ENCODE data around the gene STX18.

- TF ChIP-seq SRF (IDR thresholded peaks at IDR 0.05; ENCODE audit: low read depth in 2 of 2, low read length in 2 of 2) (no peak), HDGF (IDR thresholded peaks at IDR 0.05) (no peak), CTCF (IDR thresholded peaks at IDR 0.05 in 2 of 3, conservative IDR thresholded peaks at IDR 0.05 in 1 of 3; ENCODE audit: control insufficient read depth in 2 of 3, extremely low read depth in 1 of 3, insufficient read depth in 1 of 3, low read depth in 3 of 3, low read length in 3 of 3) (no peak), YBX1 (IDR thresholded peaks at IDR 0.05) (no peak), YY1 (IDR thresholded peaks at IDR 0.05; ENCODE audit: low read depth, low read length) (no peak), DPF2 (IDR thresholded peaks at IDR 0.05) (no peak), MAX (IDR thresholded peaks at IDR 0.05; ENCODE audit: low read depth, low read length) (no peak), ZNF24 (IDR thresholded peaks at IDR 0.05) (no peak), HDAC2 (IDR thresholded peaks at IDR 0.05) (no peak)
These were observed 61.6 kb downstream of the STX18 start for GRCh38 chr4:4480205-4480604.
